Smooth muscle cell (in vitro differentiated cells): ENCODE measurements around the gene RITA1. TPM values are rescaled to one million over a fixed set of nuclear protein-coding genes. Genes with fewer than 3 reads are reported as not detected.

Source experiments
- DNase-seq: peaks from one replicate; lab custom pipeline; 2025; ENCODE audit not compliant: unreplicated experiment; lab: John Stamatoyannopoulos, UW
- H2AFZ ChIP-seq: fragments of 200-600 bp; sonication (generic); 2 replicates; pipeline ENCODE4 v1.6.0; 2016; ENCODE audit warnings: antibody characterized with exemption, low read depth, mild to moderate bottlenecking
- H3F3A ChIP-seq: fragments of 200-600 bp; sonication (generic); 2 replicates; pipeline ENCODE4 v1.6.0; 2017; ENCODE audit warnings: antibody characterized with exemption, low read depth
- H3K27ac ChIP-seq: fragments of 200-600 bp; sonication (generic); 2 replicates; pipeline ENCODE4 v1.5.1; 2016; ENCODE audit warnings: low read depth, mild to moderate bottlenecking
- H3K27me3 ChIP-seq: fragments of 200-600 bp; sonication (generic); 2 replicates; pipeline ENCODE4 v1.6.1; 2016; ENCODE audit warnings: low read depth, mild to moderate bottlenecking
- H3K36me3 ChIP-seq: fragments of 200-600 bp; sonication (generic); 2 replicates; pipeline ENCODE4 v1.5.1; 2016; ENCODE audit warnings: low read depth
- H3K4me1 ChIP-seq: fragments of 200-600 bp; sonication (generic); 2 replicates; pipeline ENCODE4 v1.5.1; 2016; ENCODE audit warnings: low read depth
- H3K4me2 ChIP-seq: fragments of 200-600 bp; sonication (generic); 2 replicates; pipeline ENCODE4 v1.6.0; 2016; ENCODE audit warnings: mild to moderate bottlenecking
- H3K4me3 ChIP-seq: fragments of 200-600 bp; sonication (generic); 2 replicates; pipeline ENCODE4 v1.5.1; 2016; ENCODE audit warnings: mild to moderate bottlenecking
- H3K79me2 ChIP-seq: fragments of 200-600 bp; sonication (generic); 2 replicates; pipeline ENCODE4 v1.6.0; 2016; ENCODE audit warnings: low read depth, mild to moderate bottlenecking
- H3K9ac ChIP-seq: fragments of 200-600 bp; sonication (generic); 2 replicates; pipeline ENCODE4 v1.6.0; 2016; ENCODE audit warnings: low read depth
- H3K9me3 ChIP-seq: fragments of 200-600 bp; sonication (generic); replicated peaks from 2 replicates; pipeline ENCODE4 v1.5.1; 2016; ENCODE audit warnings: low read depth
- H4K20me1 ChIP-seq: fragments of 200-600 bp; sonication (generic); 2 replicates; pipeline ENCODE4 v1.6.0; 2016; ENCODE audit warnings: low read depth
- WGBS: methylation state at CpG from one replicate; pipeline ENCODE4 v1.1.7; 2016; ENCODE audit warnings: low lambda C conversion rate; 5-methylcytosine and 5-hydroxymethylcytosine counted together
- polyA plus RNA-seq: library from polyadenylated mRNA; unstranded; fragments of >200 nt; fragmentation: Nextera tagmentation; extraction: Ambion mirVana; gene quantifications from 2 replicates; pipeline ENCODE4 v1.2.1, GENCODE V29; 2016
- total RNA-seq: library from RNA; depleted of rRNA; stranded (reverse); fragments of >200 nt; gene quantifications from 2 replicates; pipeline ENCODE4 v1.2.3, GENCODE V29; 2014
- TF ChIP-seq, protein P1 (sequence below): fragments of 200-600 bp; sonication (generic); IDR thresholded peaks from 2 replicates; pipeline ENCODE4 v1.5.1; 2017; ENCODE audit warnings: borderline replicate concordance, mild to moderate bottlenecking, antibody characterized with exemption; ENCODE audit not compliant: insufficient read depth, poor library complexity, severe bottlenecking

The RITA1 gene
- total and polyA plus RNA-seq, 2 experiments from 2014 or later: 9.6 to 12.2 TPM

- peak; percentile 95 for DNase-seq
- no peaks in the 10 kb centered on the region for H3K36me3 ChIP-seq
- peaks cover 8% of the 10 kb centered on the region for H3F3A ChIP-seq
- no peaks in the 10 kb centered on the region for H3K9me3 ChIP-seq
- TF ChIP-seq, protein P1, sequence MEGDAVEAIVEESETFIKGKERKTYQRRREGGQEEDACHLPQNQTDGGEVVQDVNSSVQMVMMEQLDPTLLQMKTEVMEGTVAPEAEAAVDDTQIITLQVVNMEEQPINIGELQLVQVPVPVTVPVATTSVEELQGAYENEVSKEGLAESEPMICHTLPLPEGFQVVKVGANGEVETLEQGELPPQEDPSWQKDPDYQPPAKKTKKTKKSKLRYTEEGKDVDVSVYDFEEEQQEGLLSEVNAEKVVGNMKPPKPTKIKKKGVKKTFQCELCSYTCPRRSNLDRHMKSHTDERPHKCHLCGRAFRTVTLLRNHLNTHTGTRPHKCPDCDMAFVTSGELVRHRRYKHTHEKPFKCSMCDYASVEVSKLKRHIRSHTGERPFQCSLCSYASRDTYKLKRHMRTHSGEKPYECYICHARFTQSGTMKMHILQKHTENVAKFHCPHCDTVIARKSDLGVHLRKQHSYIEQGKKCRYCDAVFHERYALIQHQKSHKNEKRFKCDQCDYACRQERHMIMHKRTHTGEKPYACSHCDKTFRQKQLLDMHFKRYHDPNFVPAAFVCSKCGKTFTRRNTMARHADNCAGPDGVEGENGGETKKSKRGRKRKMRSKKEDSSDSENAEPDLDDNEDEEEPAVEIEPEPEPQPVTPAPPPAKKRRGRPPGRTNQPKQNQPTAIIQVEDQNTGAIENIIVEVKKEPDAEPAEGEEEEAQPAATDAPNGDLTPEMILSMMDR: no peak
- no peaks in the 10 kb centered on the region for H4K20me1 ChIP-seq
- peak within 1 kb of the TSS; percentile 66 for H3K27ac ChIP-seq
- WGBS: 1% methylated on average over 62 of the region's 68 CpGs
- no peaks in the 10 kb centered on the region for H3K27me3 ChIP-seq
- H2AFZ ChIP-seq: peak within 1 kb of the TSS; percentile 64
- peak within 1 kb of the TSS; percentile 78 for H3K9ac ChIP-seq
- H3K4me1 ChIP-seq: peaks cover 8% of the 10 kb centered on the region
- peak within 1 kb of the TSS; percentile 70 for H3K4me3 ChIP-seq
- H3K4me2 ChIP-seq: peak within 1 kb of the TSS; percentile 93
- peaks cover 6% of the 10 kb centered on the region for H3K79me2 ChIP-seq
Measured at GRCh38 chr12:113221181-113221996, 35.9 kb downstream of the RITA1 start, which contains the start of gene TPCN1. TPCN1 (plus strand) TSS chr12:113221464; CDS start chr12:113226853, 5,389 bp downstream.

GRCh38 chr12:113221997-113222729, 36.6 kb downstream of the RITA1 start:
- Histone ChIP-seq H3K9ac (peak overlapping the region; percentile 78), H3K4me2 (peak overlapping the region; percentile 93), H3K4me3 (peak overlapping the region; percentile 70), H4K20me1 (no peaks in the 10 kb centered on the region), H3K27ac (peak overlapping the region; percentile 66), H3K79me2 (peaks cover 6% of the 10 kb centered on the region), H3K4me1 (peaks cover 8% of the 10 kb centered on the region), H3K36me3 (no peaks in the 10 kb centered on the region), H3F3A (peaks cover 8% of the 10 kb centered on the region), H2AFZ (no peak overlapping the region), H3K9me3 (no peaks in the 10 kb centered on the region), H3K27me3 (no peaks in the 10 kb centered on the region)
- no peak for DNase-seq
- 25% methylated on average over 12 of the region's 12 CpGs for WGBS
- TF ChIP-seq, protein P1: no peak

DNA sequence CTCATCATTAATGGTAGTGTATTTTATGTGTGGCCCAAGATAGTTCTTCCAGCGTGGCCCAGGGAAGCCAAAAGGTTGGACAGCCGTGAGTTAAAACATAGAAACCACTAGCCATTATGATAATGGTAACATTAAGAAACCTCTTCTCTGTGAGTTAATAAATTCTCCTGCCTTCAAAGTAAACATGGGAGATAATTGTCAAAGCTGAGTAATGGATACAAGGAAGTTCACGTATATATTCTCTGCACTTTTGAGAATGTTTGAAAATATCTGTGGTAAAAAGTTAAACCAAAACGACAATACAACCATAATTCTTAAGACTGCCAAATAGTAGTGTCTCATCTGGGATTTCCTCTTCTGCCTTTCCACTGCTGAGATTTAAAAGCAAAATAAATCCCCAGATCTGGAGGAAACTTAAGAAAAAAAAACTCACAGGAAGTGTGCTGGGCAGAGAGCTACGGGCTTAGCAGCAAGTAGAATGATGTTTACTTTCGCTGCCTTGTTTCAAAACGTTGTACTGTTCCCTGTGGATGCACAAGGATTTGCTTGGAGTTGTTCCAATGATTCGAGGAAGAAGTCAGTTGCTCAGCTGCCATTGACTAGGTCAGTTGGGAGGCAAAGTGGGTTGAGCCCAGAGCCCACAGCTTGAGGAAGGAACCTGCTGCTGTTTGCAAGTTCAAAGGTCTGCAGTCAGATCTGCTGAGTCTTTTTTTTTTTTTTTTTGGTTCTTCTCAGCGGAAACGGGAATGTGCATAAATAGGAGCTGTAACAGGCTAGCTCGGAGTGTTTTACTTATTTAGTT, 37.4 kb downstream of the RITA1 start:
- Histone ChIP-seq H3K79me2 (peaks cover 6% of the 10 kb centered on the region), H4K20me1 (no peaks in the 10 kb centered on the region), H3K9ac (peak overlapping the region; percentile 78), H3F3A (peaks cover 11% of the 10 kb centered on the region), H3K4me2 (peak overlapping the region; percentile 93), H3K27ac (peak overlapping the region; percentile 66), H2AFZ (no peak overlapping the region), H3K9me3 (no peaks in the 10 kb centered on the region), H3K36me3 (no peaks in the 10 kb centered on the region), H3K27me3 (no peaks in the 10 kb centered on the region), H3K4me3 (peak overlapping the region; percentile 70), H3K4me1 (peaks cover 8% of the 10 kb centered on the region)
- WGBS: 18% methylated on average over 11 of the region's 11 CpGs
- TF ChIP-seq, protein P1: no peak
- no peak for DNase-seq
